Heart left ventricle (tissue), 16 donors: ENCODE results near the gene TNFRSF6B. TPM values are rescaled to one million over a fixed set of nuclear protein-coding genes. Genes with fewer than 3 reads are reported as not detected.

Experiments used
- ATAC-seq, 4 donors: fragments of 200-7000 bp; cut with Tn5 transposase; one replicate each; pipeline ENCODE4 v1.9.1; 2020 to 2022; ENCODE audit warnings: moderate library complexity in 4 of 4, mild to moderate bottlenecking in 3 of 4, moderate number of reproducible peaks in 1 of 4
- DNase-seq, 5 donors: peaks; one replicate each; pipeline ENCODE4 v3.0.0-alpha.2; 2020
- H3K27ac ChIP-seq, 12 donors: fragments of 200-600 bp; sonication (generic) in 4 of 12; one replicate each; pipeline versions ENCODE4 v1.5.0 to v1.8.0; 2016 to 2022; ENCODE audit warnings: mild to moderate bottlenecking in 2 of 12
- H3K27me3 ChIP-seq, 9 donors: fragments of 200-600 bp; sonication (generic) in 2 of 9; one replicate each; pipeline versions ENCODE4 v1.5.1 to v1.8.0; 2016 to 2022; ENCODE audit warnings: mild to moderate bottlenecking in 3 of 9
- H3K36me3 ChIP-seq, 9 donors: fragments of 200-600 bp; sonication (generic) in 2 of 9; one replicate each; pipeline versions ENCODE4 v1.5.0 to v1.8.0; 2018 to 2022; ENCODE audit warnings: mild to moderate bottlenecking in 2 of 9
- H3K4me1 ChIP-seq, 12 donors: fragments of 200-600 bp; sonication (generic) in 4 of 12; one replicate each; pipeline versions ENCODE4 v1.5.0 to v1.8.0; 2016 to 2022; ENCODE audit warnings: mild to moderate bottlenecking in 3 of 12
- H3K4me3 ChIP-seq, 12 donors: fragments of 200-600 bp; sonication (generic) in 4 of 12; one replicate each; pipeline versions ENCODE4 v1.5.0 to v1.8.0; 2017 to 2022; ENCODE audit warnings: mild to moderate bottlenecking in 9 of 12, moderate library complexity in 4 of 12
- H3K9me3 ChIP-seq, 12 donors: fragments of 200-600 bp; sonication (generic) in 4 of 12; one replicate each; pipeline versions ENCODE4 v1.5.0 to v1.8.0; 2016 to 2022; ENCODE audit warnings: mild to moderate bottlenecking in 1 of 12
- POLR2A ChIP-seq, 2 donors: fragments of 450-650 bp; IDR thresholded peaks; one replicate each; pipeline ENCODE4 v1.6.1; 2017; ENCODE audit warnings: antibody characterized with exemption in 2 of 2, mild to moderate bottlenecking in 2 of 2, moderate library complexity in 2 of 2
- WGBS, 4 donors: extraction: QIAGEN DNeasy Blood & Tissue Kit in 2 of 4; methylation state at CpG; one replicate each; pipeline versions ENCODE4 v1.1.5 to v1.1.7; 2013 to 2018; 5-methylcytosine and 5-hydroxymethylcytosine counted together
- intact Hi-C, 10 donors: fragments of 100-400 bp; cut with DNase I; formaldehyde crosslinking; loops; one replicate each; pipeline versions ENCODE4 v1.11.1 to v1.14.2; 2022
- polyA plus RNA-seq, 2 donors: library from polyadenylated mRNA; stranded (reverse); fragments of 200-250 nt; gene quantifications; one replicate each; pipeline ENCODE4 v1.2.3, GENCODE V29; 2013
- total RNA-seq, 9 donors: library from RNA; depleted of rRNA in 2 of 9; stranded (reverse); fragments of >200 nt in 2 of 9; fragmentation: NEBNext Ultra II Directional in 3 of 9; extraction: Animal tissue kit (Norgen Biotek cat#: 25700) in 3 of 9; gene quantifications; one replicate each; pipeline versions ENCODE4 v1.1.0 to v1.2.4, GENCODE V29; 2016 to 2023
- TF ChIP-seq, protein P1 (sequence below), 12 donors: fragments of 200-600 bp; sonication (generic) in 4 of 12; IDR thresholded peaks; one replicate each; pipeline versions ENCODE4 v1.5.0 to v1.8.0; 2018 to 2022; ENCODE audit warnings: antibody characterized with exemption in 12 of 12, mild to moderate bottlenecking in 5 of 12
- donor health status: ischemic (EF 13 %, LVEDD 7.1; RV severe dilation, severe dysfunction).
- donor health status: healthy with polysubstance abuse.
- donor health status: DM: no; HTN: yes; CAD: no.
- donor health status: DM: no; HTN: no; CAD: no.
- donor health status: ischemic (EF 25% LVEDD 6.9; RV normal size, moderate dysfunction).
- donor health status: ischemic (EF 25% LVEDD 5.7; RV mildly dilated, moderate dysfunction).
- donor health status: healthy.
- donor health status: DM: yes; HTN: yes; CAD: no.
- donor health status: ischemic (EF 35%, LVEDD 5.7; RV mildly dilated, moderate dysfunction).
- donor health status: nonischemic (EF 11% LVEDD 7.7; RV severe dilation, severe dysfunction).
- donor health status: DM: yes; HTN: yes; CAD: no.
- donor health status: PGD.
- donor health status: ischemic (EF 29% LVEDD 5.4; RV normal size, mild dysfunction).
- donor health status: nonischemic (EF 23%, LVEDD 6.1; RV moderate dilation, normal function).

The TNFRSF6B gene
- total and polyA plus RNA-seq, 11 donors, result 0.42 to 6.4 (median 1.7) TPM; not detected in 1

DNA sequence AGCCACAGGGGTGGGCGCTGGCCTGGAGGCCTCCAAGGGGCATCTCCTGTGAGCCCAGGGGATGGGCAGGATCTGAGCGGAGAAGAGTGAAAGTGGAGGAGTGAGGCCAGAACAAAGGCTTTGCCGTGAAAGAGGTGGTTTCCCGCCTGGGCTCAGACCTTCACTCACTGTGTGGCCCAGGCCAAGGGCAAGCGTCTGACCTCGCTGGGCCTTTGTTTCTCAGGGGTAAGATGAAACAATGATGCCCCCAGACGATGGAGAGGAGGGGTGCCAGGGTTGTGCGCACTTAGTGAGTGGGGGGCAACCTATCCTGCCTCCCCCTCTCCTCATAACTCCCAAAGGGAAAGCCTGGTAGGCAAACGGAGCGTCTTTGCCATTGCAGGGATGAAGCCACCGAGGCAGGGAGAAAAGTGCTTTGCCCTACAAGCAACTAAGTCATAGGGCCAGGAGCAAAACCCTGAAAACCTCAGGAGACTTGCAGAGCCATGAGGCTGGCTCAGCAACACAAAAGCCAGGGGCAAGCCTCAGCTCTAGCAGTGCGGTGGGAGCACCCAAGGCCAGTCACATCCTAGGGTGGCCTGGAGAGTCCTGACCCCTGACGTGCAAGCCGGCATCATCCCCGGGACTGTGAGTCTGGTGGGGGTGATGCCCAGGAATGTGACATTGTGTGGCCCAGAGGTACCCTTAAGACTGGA is 42.3 kb upstream of the TNFRSF6B start:
- H3K9me3 ChIP-seq, result no peaks in the 10 kb centered on the region
- peaks cover under 1 to 44% (median 26%) of the 10 kb centered on the region in 12 donors for H3K4me1 ChIP-seq
- intact Hi-C loops, result loop anchor here in 1 of 10 donors (5.0 to 10.0 kb wide), 2 partner anchors 117 to 211 kb away; partner anchors contain the start of genes ABHD16B, PTK6 and TPD52L2
- peak overlapping the region in 11 of 12 donors; percentile 33 to 84 (median 66) for H3K27ac ChIP-seq
- H3K36me3 ChIP-seq, result no peaks in the 10 kb centered on the region
- TF ChIP-seq, protein P1, sequence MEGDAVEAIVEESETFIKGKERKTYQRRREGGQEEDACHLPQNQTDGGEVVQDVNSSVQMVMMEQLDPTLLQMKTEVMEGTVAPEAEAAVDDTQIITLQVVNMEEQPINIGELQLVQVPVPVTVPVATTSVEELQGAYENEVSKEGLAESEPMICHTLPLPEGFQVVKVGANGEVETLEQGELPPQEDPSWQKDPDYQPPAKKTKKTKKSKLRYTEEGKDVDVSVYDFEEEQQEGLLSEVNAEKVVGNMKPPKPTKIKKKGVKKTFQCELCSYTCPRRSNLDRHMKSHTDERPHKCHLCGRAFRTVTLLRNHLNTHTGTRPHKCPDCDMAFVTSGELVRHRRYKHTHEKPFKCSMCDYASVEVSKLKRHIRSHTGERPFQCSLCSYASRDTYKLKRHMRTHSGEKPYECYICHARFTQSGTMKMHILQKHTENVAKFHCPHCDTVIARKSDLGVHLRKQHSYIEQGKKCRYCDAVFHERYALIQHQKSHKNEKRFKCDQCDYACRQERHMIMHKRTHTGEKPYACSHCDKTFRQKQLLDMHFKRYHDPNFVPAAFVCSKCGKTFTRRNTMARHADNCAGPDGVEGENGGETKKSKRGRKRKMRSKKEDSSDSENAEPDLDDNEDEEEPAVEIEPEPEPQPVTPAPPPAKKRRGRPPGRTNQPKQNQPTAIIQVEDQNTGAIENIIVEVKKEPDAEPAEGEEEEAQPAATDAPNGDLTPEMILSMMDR (IDR thresholded peaks at IDR 0.05), result no peak
- no peak for TF ChIP-seq POLR2A (IDR thresholded peaks at IDR 0.05)
- 50 to 61% (median 54%) methylated on average over 11 to 15 of the region's 15 CpGs for WGBS, 4 donors
- H3K4me3 ChIP-seq, result peak overlapping the region in 10 of 12 donors; percentile 46 to 79 (median 68)
- ATAC-seq (no peak), DNase-seq (no peak)
- peaks cover 0 to 17% (median 5%) of the 10 kb centered on the region in 9 donors for H3K27me3 ChIP-seq

DNA sequence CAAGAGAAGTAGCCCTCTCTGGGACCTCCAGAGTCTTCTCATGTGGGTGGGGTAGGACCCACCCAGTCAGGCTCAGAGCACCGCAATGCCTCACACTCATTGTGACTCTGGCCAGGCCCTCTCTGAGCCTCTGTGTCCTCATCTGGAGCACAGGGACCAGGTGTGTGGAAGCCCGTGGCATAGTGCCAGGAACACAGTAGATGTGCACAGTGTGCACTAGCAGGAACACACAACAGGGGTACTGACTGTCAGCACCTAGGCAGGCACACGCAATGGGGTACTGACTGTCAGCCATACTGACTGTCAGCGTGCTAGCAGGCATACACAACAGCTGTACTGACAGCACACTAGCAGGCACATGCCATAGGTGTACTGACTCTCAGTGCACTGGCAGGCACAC is 41.2 kb upstream of the TNFRSF6B start:
- Histone ChIP-seq H3K4me3 (no peak overlapping the region), H3K27ac (no peak overlapping the region), H3K9me3 (no peaks in the 10 kb centered on the region), H3K36me3 (peaks cover 0 to 4% (median 0%) of the 10 kb centered on the region in 9 donors), H3K27me3 (peaks cover 0 to 17% (median 5%) of the 10 kb centered on the region in 9 donors), H3K4me1 (peaks cover 3 to 50% (median 32%) of the 10 kb centered on the region in 12 donors)
- no peak for ATAC-seq
- intact Hi-C loops, result loop anchor here in 1 of 10 donors (5.0 to 10.0 kb wide), 2 partner anchors 82 to 210 kb away; partner anchors contain the start of genes ABHD16B, LIME1, SLC2A4RG and TPD52L2
- DNase-seq, result no peak
- TF ChIP-seq, protein P1 (IDR thresholded peaks at IDR 0.05), result no peak
- no peak for TF ChIP-seq POLR2A (IDR thresholded peaks at IDR 0.05)
- 65 to 89% (median 79%) methylated on average over 2 to 4 of the region's 4 CpGs for WGBS, 4 donors

DNA sequence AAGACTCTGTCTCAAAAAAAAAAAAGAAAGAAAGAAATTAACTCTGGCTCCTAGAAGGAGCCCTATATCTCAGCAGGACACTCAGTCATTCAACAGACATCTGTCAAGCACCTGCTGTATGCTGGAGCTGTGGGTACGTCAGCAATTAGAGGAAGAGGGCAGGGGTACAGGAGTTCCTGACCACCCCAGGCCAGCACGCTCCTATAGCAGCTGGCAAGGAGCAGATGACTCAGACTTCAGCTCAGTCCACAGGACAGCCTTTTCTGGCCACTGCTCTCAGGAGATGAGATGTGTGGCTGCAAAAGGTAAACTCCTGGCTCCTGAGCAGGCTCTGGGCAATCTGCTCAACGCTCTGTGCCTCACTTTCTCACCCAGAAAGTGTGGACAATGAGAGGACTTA is 40.0 kb upstream of the TNFRSF6B start:
- ATAC-seq, result no peak
- Histone ChIP-seq H3K9me3 (no peaks in the 10 kb centered on the region), H3K36me3 (peaks cover 0 to 16% (median 10%) of the 10 kb centered on the region in 9 donors), H3K4me1 (peaks cover 3 to 46% (median 31%) of the 10 kb centered on the region in 12 donors), H3K4me3 (no peak overlapping the region), H3K27ac (no peak overlapping the region), H3K27me3 (peaks cover 0 to 15% (median 5%) of the 10 kb centered on the region in 9 donors)
- no peak for DNase-seq
- 82 to 96% (median 90%) methylated on average over 3 of the region's 3 CpGs for WGBS, 4 donors
- intact Hi-C loops, result loop anchor here in 1 of 10 donors (5.0 to 10.0 kb wide), 2 partner anchors 81 to 208 kb away; partner anchors contain the start of genes ABHD16B, LIME1, SLC2A4RG and TPD52L2
- no peak for TF ChIP-seq POLR2A (IDR thresholded peaks at IDR 0.05)
- TF ChIP-seq, protein P1 (IDR thresholded peaks at IDR 0.05), result no peak
